Inflammatory macrophage treated with lipopolysaccharide for 4 hours (primary cell): ENCODE results near the gene ARPC2.
"Not testable (repeated sequence)": the region's sequence is repeated elsewhere in the genome, so short reads cannot be mapped to it uniquely, and the experiment has no call there.

Source experiments
- DNase-seq: peaks from one replicate; pipeline ENCODE4 v3.0.0-alpha.2; 2020

Gene ARPC2

GRCh38 chr2:218271865-218272530 lies 55.0 kb downstream of the ARPC2 start:
- no peak for DNase-seq

- peak; percentile 73 for DNase-seq
Measured at GRCh38 chr2:218272531-218273212, 55.7 kb downstream of the ARPC2 start.

GRCh38 chr2:218273214-218273907 lies 56.4 kb downstream of the ARPC2 start:
- DNase-seq, result not testable (repeated sequence)

- no peak for DNase-seq
Measured at GRCh38 chr2:218273908-218274249, 56.9 kb downstream of the ARPC2 start.

GRCh38 chr2:218274586-218274985 lies 57.6 kb downstream of the ARPC2 start:
- DNase-seq, result no peak

- peak; percentile 59 for DNase-seq
Measured at GRCh38 chr2:218275371-218276072, 58.5 kb downstream of the ARPC2 start.

- DNase-seq, result no peak
Measured at GRCh38 chr2:218276986-218277755, 60.2 kb downstream of the ARPC2 start.

- DNase-seq, result no peak
Measured at GRCh38 chr2:218277921-218278320, 60.9 kb downstream of the ARPC2 start.

- DNase-seq, result no peak
Measured at GRCh38 chr2:218278531-218279360, 61.8 kb downstream of the ARPC2 start.

GRCh38 chr2:218280260-218280870 lies 63.4 kb downstream of the ARPC2 start:
- DNase-seq, result no peak

GRCh38 chr2:218281449-218281848 lies 64.5 kb downstream of the ARPC2 start:
- no peak for DNase-seq

- peak; percentile 34 for DNase-seq
Measured at GRCh38 chr2:218282173-218282991, 65.4 kb downstream of the ARPC2 start.

- peak; percentile 70 for DNase-seq
Measured at GRCh38 chr2:218284106-218284811, 67.3 kb downstream of the ARPC2 start.

- DNase-seq, result no peak
Measured at GRCh38 chr2:218285604-218286003, 68.6 kb downstream of the ARPC2 start.

- DNase-seq, result peak; percentile 98
Measured at GRCh38 chr2:218286570-218287459, 69.8 kb downstream of the ARPC2 start.

- peak; percentile 40 for DNase-seq
Measured at GRCh38 chr2:218289639-218290315, 72.8 kb downstream of the ARPC2 start.

GRCh38 chr2:218290316-218291261 lies 73.6 kb downstream of the ARPC2 start:
- DNase-seq, result peak; percentile 51
